Activated CD8-positive, alpha-beta T cell treated with anti-CD3 and anti-CD28 coated beads for 36 hours (primary cell): ENCODE results near the gene SLC23A1. TPM values are rescaled to one million over a fixed set of nuclear protein-coding genes. Genes with fewer than 3 reads are reported as not detected.
"Not testable (repeated sequence)": the region's sequence is repeated elsewhere in the genome, so short reads cannot be mapped to it uniquely, and the experiment has no call there.

Experiments
- ATAC-seq: fragments of 200-7000 bp; cut with Tn5 transposase; one replicate; pipeline ENCODE4 v1.10.0; 2021; ENCODE audit warnings: mild to moderate bottlenecking, moderate library complexity
- CTCF ChIA-PET: fragments of 350-600 bp; sonication (Branson Sonifier 250); formaldehyde crosslinking; loops from one replicate; lab custom pipeline; 2021; ENCODE audit warnings: antibody characterized with exemption; lab: Charles Lee
- POLR2A ChIA-PET: fragments of 350-600 bp; sonication (Branson Sonifier 250); formaldehyde crosslinking; loops from one replicate; lab custom pipeline; 2021; ENCODE audit warnings: antibody characterized with exemption; lab: Charles Lee
- DNase-seq: peaks from one replicate; pipeline ENCODE4 v3.0.0-alpha.2; 2020
- H3K27ac Mint-ChIP-seq: one replicate; pipeline ENCODE4 v1.8.0; 2021; ENCODE audit warnings: mild to moderate bottlenecking, mixed read lengths
- H3K27me3 Mint-ChIP-seq: one replicate; pipeline ENCODE4 v1.8.0; 2021; ENCODE audit warnings: mixed read lengths
- H3K36me3 Mint-ChIP-seq: one replicate; pipeline ENCODE4 v1.8.0; 2021; ENCODE audit warnings: low read depth, mixed read lengths
- H3K4me1 Mint-ChIP-seq: one replicate; pipeline ENCODE4 v1.8.0; 2021; ENCODE audit warnings: low read depth, mixed read lengths
- H3K4me3 Mint-ChIP-seq: one replicate; pipeline ENCODE4 v1.8.0; 2021; ENCODE audit warnings: mild to moderate bottlenecking, moderate library complexity, mixed read lengths
- H3K9me3 Mint-ChIP-seq: one replicate; pipeline ENCODE4 v1.8.0; 2021; ENCODE audit warnings: mixed read lengths
- CTCF ChIP-seq: fragments of 200-600 bp; IDR thresholded peaks from one replicate; pipeline ENCODE4 v1.8.0; 2022; ENCODE audit warnings: antibody characterized with exemption, mild to moderate bottlenecking
- intact Hi-C: fragments of 100-400 bp; cut with micrococcal nuclease; formaldehyde crosslinking; loops from one replicate; pipeline ENCODE4 v1.10.0; 2022
- total RNA-seq, 2 experiments: library from RNA; stranded (reverse); gene quantifications; one replicate each; pipeline ENCODE4 v1.2.3, GENCODE V29; 2021

Gene SLC23A1
- total RNA-seq, 2 experiments from 2014 or later = 0.63 to 0.89 TPM

- Mint-ChIP-seq H3K36me3 (peaks cover 13% of the 10 kb centered on the region), H3K4me3 (no peak overlapping the region), H3K9me3 (no peaks in the 10 kb centered on the region), H3K4me1 (peaks cover 36% of the 10 kb centered on the region), H3K27ac (no peak overlapping the region), H3K27me3 (no peaks in the 10 kb centered on the region)
- ChIA-PET CTCF (interaction anchor here (0.6 to 2.3 kb wide), 8 partner anchors 10 to 208 kb away, joined by 3 to 19 read pairs (median 4); no protein-coding TSS in a partner anchor), POLR2A (interaction anchor here (0.6 to 2.4 kb wide), 4 partner anchors 11 to 223 kb away, joined by 3 to 5 read pairs (median 4); no protein-coding TSS in a partner anchor)
- ATAC-seq (no peak), DNase-seq (no peak)
- no peak for TF ChIP-seq CTCF
- intact Hi-C loops = no loop called here
These were observed 27.3 kb upstream of the SLC23A1 start for GRCh38 chr5:139410121-139410992.

- intact Hi-C loops, ATAC-seq, H3K36me3 Mint-ChIP-seq, DNase-seq, H3K27ac Mint-ChIP-seq, H3K4me3 Mint-ChIP-seq, H3K9me3 Mint-ChIP-seq, H3K27me3 Mint-ChIP-seq: not testable (repeated sequence)
- ChIA-PET CTCF (interaction anchor here (1.5 to 2.3 kb wide), 2 partner anchors 13 to 104 kb away, joined by 4 to 19 read pairs; no protein-coding TSS in a partner anchor), POLR2A (interaction anchor here (0.9 to 1.1 kb wide), 2 partner anchors 48 to 225 kb away, joined by 3 to 5 read pairs; no protein-coding TSS in a partner anchor)
- H3K4me1 Mint-ChIP-seq = peaks cover 31% of the 10 kb centered on the region
These were observed 26.0 kb upstream of the SLC23A1 start for GRCh38 chr5:139409116-139409515.

DNA sequence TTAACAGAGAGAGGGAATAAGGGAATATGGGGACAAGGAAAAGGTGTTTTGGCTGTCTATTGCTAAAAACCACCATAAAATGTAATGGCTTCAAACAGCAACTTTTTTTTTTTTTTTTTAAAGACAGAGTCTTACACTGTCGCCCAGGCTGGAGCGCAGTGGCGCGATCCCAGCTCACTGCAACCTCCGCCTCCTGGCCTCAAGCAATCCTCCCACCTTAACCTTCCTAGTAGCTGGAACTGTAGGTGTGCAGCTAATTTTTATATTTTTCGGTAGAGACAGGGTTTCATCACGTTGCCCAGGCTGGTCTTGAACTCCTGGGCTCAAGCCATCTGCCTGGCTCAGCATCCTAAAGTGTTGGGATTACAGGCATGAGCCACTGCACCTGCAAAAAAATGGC, 25.1 kb upstream of the SLC23A1 start:
- no peak for TF ChIP-seq CTCF
- ChIA-PET POLR2A (interaction anchor here (0.9 to 2.2 kb wide), 2 partner anchors 13 to 49 kb away, joined by 3 to 5 read pairs; partner anchors contain the start of gene PROB1), CTCF (interaction anchor here (1.5 kb wide), 1 partner anchor 105 kb away, joined by 4 read pairs; no protein-coding TSS in a partner anchor)
- Mint-ChIP-seq H3K27me3 (no peaks in the 10 kb centered on the region), H3K27ac (no peak overlapping the region), H3K4me1 (peaks cover 25% of the 10 kb centered on the region), H3K9me3 (no peaks in the 10 kb centered on the region), H3K4me3 (no peak overlapping the region), H3K36me3 (peaks cover 1% of the 10 kb centered on the region)
- no peak for ATAC-seq
- intact Hi-C loops = no loop called here
- DNase-seq = no peak

- DNase-seq = no peak
- no peak for ATAC-seq
- no peak overlapping the region for H3K4me3 Mint-ChIP-seq
- intact Hi-C loops = no loop called here
- H3K27ac Mint-ChIP-seq = no peak overlapping the region
- peaks cover 27% of the 10 kb centered on the region for H3K4me1 Mint-ChIP-seq
- H3K27me3 Mint-ChIP-seq = no peaks in the 10 kb centered on the region
- no peaks in the 10 kb centered on the region for H3K9me3 Mint-ChIP-seq
- CTCF ChIA-PET = interaction anchor here (1.0 to 1.5 kb wide), 2 partner anchors 105 kb away, joined by 4 to 5 read pairs; no protein-coding TSS in a partner anchor
- H3K36me3 Mint-ChIP-seq = no peaks in the 10 kb centered on the region
- TF ChIP-seq CTCF = no peak
- POLR2A ChIA-PET = interaction anchor here (2.2 to 6.5 kb wide), 2 partner anchors 7 to 13 kb away, joined by 5 to 49 read pairs; partner anchors contain the start of gene PROB1
These were observed 24.4 kb upstream of the SLC23A1 start for GRCh38 chr5:139407517-139407916.

GRCh38 chr5:139406963-139407362, 23.9 kb upstream of the SLC23A1 start:
- intact Hi-C loops = no loop called here

More at GRCh38 chr5:139406963-139407362, 23.9 kb upstream of the SLC23A1 start:
- no peak for TF ChIP-seq CTCF
- Mint-ChIP-seq H3K4me1 (peaks cover 28% of the 10 kb centered on the region), H3K27ac (no peak overlapping the region), H3K9me3 (no peaks in the 10 kb centered on the region), H3K4me3 (no peak overlapping the region), H3K36me3 (no peaks in the 10 kb centered on the region), H3K27me3 (no peaks in the 10 kb centered on the region)
- DNase-seq (no peak), ATAC-seq (no peak)
- ChIA-PET POLR2A (interaction anchor here (0.6 to 6.5 kb wide), 6 partner anchors 8 to 1087 kb away, joined by 3 to 49 read pairs (median 4); partner anchors contain the start of gene PROB1), CTCF (interaction anchor here (1.0 to 1.1 kb wide), 2 partner anchors 106 to 168 kb away, joined by 3 to 5 read pairs; no protein-coding TSS in a partner anchor)
